Ecto neural progenitor cell (in vitro differentiated cells): ENCODE results near the gene C11orf86.
A peak's percentile ranks its signal among the peaks of the same experiment; 100 is the strongest.
"Not testable (repeated sequence)": the region's sequence is repeated elsewhere in the genome, so short reads cannot be mapped to it uniquely, and the experiment has no call there.

Source experiments
- DNase-seq: peaks from one replicate; pipeline ENCODE4 v3.0.0-alpha.2; 2018; ENCODE audit warnings: low spot score

C11orf86 gene

DNA sequence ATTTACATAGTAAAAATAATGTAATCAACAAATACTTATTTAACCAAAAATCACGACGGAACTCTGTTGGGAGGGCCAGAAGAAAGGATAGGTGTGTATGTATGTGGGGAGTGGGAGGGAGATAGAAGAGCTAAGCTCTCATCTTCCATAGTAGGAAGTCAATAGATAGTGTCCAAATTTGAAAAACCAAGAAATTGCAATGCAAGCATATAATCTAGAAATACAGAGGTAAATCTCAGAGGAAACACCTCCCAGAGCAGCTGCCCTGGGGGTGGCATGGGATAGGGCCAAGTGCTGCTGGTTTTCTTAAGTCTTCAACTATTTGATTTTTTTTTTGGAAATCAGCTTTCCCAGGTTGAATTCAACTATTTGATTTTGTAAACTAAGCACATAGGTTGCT lies 16.9 kb downstream of the C11orf86 start:
- no peak for DNase-seq

DNA sequence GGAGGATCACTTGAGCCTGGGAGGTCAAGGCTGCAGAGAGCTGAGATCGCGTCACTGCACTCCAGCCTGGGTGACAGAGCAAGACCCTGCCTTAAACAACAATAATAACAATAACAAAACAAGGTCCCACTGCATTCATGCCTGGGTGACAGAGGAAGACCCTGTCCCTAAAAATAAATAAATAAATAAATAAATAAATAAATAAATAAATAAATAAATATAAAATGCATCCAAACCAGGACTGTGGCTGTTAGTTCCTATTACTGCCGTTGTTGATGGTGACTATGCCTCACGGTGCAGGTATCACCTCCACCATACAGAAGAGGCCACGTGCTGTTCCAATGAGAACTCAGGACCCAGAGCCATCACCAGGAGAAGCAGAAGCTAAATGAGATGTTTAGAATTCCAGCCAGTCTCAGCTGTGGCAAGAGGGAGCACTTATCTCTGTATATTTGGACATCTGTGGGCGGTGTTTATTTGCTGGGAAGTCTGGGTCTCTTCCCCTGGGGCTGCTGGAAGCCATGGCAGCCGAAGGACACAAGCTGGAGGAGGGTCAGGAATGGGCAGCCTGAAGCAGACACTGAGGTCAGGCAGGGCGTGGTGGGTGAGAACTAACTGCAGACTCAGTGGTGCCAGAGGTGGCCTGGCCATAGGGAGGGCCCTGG lies 21.6 kb downstream of the C11orf86 start:
- DNase-seq, result no peak

DNA sequence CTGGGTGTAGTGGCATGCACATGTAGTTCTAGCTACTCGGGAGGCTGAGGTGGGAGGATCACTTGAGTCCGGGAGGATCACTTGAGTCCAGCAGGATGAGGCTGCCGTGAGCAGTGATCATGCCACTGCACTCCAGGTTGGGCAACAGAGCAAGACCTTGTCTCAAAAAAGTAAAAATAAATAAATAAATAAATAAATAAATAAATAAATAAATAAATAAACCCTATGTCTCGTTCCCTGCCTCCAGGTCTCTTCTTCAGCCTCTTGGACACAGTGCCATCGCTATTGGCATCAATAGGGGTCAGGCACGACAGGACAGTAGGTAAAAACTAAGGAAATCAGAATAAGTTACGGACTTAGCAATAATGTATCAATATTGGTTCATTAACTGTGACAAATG lies 24.5 kb downstream of the C11orf86 start:
- no peak for DNase-seq

DNA sequence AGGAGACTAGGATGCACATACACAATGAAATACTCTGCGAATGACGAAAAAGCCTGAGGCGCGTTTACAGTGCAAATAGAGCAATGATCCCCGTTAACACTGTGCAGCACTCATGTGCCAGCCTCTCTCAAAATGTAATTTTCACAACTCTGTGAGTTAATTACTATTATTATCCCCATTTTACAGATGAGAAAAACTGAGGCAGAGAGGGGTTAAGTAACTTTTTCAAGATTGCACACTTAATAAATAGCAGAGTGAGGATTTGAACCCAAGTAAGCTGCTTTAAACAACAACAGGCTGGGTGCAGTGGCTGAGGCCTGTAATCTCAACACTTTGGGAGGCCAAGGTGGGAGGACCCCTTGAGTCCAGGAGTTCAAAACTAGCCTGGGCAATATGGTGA lies 26.2 kb downstream of the C11orf86 start:
- no peak for DNase-seq

DNA sequence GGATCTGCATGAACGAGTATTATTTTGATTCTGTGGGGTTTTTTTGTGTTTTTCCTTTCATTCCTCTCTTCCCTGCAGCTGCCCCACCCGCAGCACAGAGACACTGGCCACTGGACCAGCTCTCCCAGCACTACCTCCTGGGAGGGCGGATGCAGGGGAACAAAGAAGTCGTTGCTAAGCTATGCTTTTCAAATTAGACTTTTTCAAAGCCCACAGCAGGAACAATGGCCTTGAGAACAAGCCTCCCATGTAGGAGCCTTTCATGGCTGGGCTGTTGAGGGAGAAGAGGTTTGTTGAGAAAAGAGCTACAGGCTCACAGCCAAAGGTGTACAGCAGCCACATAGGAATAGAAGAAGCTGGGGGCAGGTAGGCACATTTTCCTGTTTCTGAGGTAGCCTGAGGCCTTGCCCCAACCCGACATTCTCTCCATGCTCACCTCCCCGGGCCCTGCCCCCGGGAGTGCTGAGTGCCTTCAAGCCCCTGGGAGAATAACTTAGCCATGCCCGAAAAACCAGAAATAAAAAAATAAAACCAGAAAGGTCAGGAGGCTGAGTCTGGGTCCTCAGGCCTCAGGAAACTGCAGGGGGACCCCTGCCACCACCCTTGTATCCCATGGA lies 27.3 kb downstream of the C11orf86 start:
- peak; percentile 55 for DNase-seq

DNA sequence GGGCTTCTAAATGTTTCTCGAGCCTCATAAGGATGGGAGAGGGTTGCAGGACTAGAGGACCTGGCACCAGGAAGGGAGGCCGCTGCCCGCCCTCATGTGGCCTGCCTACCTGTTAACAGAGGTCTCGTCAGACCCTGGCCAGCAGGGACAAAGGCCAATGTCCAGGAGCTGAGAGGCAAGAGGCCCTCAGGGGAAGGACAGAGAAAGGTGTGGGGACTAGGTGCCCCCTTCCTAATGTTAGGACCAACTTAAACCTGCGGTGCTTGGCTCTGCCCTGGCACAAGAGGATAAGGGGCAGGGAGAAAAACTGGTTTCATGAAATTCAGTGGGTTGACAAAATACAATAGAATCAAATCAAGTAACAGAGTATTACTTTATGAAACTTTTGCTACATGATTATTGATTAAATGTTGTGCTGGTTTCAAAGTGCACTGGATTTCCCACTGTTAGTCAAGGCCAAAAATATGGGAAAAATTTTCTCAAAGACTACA lies 27.9 kb downstream of the C11orf86 start:
- DNase-seq, result no peak

DNA sequence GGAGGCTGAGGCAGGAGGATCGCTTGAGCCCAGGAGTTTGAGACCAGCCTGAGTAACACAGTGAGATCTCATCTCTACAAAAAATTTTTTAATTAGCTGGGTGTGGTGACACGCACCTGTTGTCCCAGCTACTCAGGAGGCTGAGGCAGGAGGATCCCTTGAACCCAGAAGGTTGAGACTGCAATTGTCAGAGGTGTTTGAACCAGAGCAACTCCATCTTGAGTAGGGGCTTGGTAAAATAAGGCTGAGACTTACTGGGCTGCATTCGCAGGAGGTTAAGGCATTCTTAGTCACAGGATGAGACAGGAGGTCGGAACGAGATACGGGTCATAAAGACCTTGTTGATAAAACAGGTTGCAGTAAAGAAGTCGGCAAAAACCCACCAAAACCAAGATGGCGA lies 30.1 kb downstream of the C11orf86 start:
- not testable (repeated sequence) for DNase-seq

DNA sequence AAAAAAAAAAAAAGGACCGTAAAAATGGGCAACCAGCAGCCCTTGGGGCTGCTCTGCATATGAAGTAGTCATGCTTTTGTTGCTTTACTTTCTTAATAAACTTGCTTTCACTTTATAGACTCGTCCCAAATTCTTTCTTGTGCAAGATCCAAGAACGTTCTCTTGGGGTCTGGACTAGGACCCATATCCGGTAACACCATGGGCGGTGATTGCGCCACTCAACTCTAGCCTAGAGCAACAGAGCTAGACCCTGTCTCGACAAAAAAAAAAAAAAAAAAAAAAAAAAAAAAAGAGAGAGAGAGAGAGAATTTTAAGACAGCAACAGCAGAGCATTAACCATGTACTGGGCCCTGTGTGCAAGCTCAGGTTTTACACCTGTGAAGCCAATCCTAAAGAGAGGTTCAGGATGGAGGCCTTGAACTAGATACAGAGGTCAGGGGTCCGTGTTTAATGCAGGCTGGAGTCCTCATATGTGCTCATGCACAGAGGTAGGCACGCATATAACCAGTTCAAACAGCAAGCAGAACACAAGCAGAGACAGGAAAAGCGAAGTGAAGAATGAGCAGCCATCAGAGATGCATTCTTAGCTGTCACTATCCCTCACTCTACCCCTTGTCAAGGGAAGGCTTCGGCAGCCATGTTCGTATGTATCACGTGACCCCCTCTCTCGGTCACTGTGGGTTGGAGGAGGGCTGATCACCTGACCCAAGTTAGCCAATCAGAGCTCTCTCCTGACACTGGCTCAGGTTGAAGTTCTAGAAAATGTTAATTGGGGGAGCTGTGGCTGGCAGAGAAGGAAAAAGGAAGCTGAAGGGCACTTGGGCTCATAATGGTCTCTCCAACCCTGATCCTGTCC lies 31.2 kb downstream of the C11orf86 start:
- no peak for DNase-seq

DNA sequence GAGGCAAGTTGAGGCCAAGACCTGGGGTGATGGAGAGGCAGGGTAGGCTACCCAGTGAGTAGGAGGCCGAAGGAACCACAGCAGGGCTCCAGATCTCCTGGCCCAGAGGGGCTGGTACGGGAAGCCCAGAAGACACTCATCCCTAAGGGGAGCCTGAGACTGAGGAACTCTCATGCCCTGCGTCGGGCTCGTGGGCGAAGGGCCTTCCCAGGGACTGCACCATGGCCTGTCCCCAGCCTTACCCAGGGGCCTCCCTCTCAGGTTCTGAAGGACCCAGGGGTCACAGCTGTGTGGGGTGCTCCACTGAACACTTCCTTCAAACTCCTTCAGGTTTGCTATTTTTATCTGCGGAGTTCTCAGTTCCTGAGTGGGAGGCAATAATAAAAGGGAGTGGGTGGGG lies 32.0 kb downstream of the C11orf86 start:
- no peak for DNase-seq

DNA sequence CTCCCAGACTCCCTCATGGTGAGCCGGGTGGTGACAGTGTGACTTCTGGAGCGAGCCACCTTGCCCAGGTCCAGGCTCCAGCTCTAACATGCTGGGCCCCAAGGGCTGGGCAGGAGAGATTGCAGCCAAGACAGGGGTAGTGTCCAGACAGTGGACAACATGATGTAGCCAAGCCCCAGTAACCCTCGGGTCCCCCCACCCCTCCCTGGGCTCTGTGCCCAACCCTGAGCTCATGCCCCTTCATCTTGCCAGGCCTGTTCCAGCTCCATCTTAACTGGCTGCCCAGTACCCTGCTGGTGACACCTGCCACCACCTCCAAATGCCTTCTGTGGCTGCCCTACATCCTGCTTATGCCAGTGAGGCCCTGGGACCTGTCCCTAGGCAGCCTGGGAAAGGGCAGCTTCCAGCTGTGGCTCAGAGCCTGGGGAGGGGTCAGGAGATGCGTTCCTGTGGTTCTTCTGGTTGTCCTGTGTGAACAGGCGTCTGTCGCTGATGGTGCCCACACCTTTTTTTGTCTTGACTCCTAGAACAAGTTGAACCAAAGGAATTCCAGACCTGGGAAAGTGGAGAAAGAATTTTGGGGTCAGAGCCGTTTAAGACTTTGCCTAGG lies 35.3 kb downstream of the C11orf86 start:
- no peak for DNase-seq

DNA sequence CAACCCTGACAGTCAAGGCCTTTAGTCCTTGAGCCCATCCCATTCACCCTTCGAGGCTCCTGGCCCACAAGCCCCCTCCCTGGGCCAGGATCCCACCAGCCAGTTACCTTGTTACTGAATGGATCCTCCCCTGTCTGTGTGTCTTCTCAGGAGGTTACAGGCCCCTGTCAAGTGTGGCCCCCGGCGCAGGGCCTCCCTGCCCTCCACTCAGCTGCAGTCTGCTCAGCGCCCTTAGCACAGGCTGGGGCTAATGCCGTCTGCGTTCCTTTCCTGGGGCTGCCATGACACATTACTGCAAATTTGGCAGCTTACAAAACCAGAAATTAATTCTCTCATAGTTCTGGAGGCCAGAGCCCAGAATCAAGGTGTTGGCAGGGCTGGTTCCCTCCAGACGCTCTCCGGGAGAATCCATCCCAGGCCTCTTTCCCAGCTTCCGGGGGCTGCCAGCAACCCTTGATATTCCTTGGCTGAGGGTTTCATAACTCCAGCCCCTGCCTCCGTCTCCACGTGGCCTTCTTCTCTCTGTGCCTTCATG lies 38.5 kb downstream of the C11orf86 start:
- no peak for DNase-seq

DNA sequence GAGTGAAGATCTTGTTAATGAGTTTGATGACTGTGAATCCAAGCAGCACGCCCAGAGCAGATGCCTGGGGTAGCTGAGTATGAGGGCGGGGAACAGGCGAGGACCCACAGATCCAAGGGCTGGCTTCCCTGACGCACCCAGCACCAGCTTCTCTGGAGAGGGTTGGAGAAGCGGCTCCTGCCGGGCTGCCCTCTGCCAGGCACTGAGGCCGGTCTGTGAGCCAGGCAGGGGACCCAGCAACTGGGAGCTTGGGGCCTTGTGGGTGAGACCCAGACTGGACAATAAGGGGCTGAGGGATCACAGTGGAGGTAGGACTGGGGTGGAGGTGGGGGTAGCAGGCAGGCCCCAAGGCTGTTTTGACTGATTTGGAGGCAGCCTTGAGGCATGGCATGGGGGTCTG lies 39.2 kb downstream of the C11orf86 start:
- DNase-seq, result no peak

DNA sequence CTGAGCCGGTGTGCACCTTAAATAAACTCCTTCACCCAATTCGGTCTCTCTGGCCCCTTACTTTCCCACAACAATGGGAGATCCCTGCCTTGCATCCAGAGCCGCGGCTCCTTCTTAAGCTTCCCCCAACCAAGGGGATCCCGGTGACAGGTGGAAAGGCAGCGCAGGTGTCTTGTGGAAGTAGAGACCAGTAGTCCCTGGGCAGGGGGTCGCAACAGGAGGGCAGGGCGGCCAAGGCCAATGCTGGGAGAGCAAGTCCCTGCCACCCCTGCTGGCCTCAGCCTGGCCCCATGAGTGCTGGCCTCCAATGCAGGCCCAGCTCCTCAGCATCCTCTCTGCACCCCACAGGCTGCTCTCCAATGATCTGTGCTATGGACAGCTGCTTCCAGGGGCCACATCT lies 39.9 kb downstream of the C11orf86 start:
- no peak for DNase-seq

DNA sequence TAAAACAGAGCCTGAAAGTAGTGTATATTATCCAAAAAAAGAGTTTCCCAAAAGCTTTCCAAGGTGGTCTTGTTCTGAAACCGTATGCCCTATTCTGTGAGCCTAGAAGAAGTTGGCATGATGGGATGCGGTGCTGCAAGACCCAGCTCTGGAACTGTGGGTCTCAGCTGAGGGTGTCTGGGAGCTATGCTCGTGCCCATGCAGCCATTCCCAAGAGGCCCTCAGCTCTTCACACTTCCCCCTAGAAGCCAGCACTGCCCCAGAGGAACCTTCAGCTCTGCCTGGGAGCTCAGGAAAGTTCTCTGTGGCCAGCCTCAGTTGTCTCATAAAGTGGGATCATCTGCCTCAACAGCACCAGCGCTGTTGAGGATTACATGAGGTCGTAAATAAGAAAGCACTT lies 41.4 kb downstream of the C11orf86 start:
- no peak for DNase-seq

DNA sequence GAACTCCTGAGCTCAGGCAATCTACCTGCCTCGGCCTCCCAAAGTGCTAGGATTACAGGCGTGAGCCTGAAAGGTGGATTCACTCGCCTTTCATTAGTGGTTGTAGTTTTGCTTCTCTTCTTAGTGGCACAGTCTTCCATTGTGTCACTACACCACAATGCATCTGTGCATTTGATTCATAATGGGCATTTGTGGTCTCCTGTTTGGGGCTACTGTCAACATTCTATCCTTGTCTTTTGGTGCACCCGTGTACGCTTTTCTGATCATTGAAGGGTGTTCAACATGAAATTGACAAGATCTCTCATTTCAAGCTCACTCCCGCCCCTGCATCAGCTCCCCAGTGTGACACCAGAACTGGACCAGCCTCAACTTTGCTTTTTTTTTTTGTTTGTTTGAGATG lies 45.8 kb downstream of the C11orf86 start:
- DNase-seq, result no peak

DNA sequence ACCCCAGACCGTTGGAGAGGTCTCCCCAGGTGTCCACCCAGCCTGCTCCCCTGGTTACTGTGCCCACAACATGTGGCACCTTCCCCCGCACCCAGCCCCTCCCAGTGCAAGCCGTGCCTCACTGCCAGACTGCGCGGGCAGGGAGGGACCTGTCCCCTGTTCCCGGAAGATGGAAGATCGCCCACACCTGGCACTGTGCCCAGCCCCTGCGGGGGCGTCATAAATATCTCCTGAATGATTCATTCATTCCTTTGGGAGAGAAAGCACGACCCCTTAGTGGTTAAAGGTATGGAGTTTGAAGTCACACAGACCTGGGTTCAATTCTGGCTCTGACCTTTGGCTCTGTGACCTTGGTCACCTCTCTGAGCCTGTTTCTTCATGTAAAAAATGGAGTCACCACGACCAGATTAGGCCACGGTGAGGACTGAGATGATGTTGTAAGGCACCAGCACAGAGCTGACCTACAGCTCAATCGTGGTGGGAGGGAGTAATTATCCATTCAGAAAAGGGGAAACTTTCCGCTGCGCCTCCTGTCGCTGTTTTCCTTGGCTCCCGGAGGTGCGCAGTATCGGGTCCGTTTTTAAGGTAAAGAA lies 47.3 kb downstream of the C11orf86 start:
- no peak for DNase-seq

DNA sequence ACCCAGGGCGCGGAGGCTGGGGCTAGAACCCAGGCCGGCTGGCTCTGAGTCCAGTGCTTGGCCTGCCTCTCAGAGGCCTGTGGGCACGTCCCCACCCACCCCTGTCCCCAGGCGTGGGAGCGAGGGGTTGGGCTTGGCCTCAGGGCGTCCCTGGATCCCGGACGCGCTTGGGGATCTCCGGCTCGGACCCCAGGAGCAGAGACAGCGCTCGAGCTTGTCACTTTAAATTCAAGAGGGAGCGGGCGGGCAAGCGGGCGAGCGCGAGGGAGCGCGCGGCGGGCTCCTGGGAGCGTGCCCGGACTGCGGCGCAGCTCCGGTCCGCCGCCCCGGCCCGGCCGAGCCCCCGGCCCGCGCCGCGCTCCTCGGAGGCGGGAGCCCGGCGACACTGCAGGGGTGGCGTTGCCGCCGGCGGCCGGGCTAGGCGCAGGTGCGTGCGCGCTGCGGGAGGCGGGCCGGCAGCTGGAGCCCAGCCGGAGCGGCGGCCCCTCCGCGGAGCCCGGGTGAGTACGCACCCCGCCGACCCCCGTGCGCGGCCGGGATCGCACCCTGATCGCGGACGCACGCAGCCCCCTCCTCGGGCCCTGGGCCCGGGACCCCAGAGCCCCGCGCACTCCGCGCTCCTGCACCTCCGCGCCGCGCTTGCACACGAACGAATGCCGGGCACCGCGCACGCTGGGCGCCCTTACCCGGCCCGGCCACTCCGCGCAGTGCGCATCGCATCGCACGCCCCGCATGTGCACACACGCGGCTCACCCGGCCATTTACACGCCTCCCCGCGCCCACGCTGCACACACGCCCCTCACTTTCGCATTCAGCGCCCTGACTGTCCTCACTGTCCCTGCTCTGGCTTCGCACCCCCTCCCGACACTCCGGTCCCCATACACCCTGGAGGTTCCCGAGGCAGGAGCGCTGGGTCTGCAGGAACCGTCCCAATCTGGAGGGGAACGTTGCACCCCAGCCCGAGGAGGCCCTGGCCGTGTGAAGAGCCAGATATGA lies 48.2 kb downstream of the C11orf86 start, which contains the start of gene SYT12:
TSS of gene SYT12 (plus strand) at position 174 of the 996 bp plus-strand sequence. CDS start 7,011 bp downstream, outside the sequence.
- DNase-seq, result peak; percentile 62

DNA sequence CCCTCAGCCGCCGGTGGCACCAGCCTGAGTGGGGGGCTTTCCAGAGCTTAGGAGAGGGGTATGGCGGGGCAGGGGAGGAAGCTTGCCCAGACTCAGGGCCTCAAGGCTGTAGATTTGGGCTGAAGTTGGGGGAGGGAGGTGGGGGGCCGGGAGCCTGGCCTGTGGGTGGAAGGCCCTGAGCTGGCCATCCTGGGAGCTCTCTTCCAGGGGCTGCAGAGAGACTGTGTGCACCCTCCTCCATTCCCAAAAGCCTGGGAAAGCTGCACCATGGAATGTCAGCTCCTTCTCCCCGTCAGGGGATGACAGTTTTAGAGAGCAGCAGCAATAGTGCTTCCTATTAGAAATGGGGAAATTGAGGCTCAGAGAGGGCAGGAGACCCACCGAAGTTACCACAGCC lies 48.9 kb downstream of the C11orf86 start:
- no peak for DNase-seq

DNA sequence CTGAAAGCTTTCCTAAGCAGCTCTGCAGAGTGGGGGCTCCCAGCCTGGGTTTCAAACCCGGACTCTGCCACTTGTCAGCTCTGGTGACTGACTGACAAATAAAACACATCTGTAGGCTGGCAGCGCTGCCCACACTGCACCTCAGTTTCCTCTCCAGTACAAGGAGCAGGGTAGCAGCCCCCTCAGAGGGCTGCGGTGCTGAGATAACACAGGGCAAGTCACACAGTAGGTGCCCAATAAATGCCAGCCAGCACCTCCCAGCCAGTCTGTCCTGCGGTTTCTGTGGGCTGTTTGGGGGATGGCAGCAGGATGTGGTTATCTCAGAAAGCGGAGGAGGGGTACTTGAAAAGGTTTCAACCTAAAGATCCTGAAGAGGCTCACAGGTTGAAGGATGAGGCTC lies 49.3 kb downstream of the C11orf86 start:
- DNase-seq, result no peak

DNA sequence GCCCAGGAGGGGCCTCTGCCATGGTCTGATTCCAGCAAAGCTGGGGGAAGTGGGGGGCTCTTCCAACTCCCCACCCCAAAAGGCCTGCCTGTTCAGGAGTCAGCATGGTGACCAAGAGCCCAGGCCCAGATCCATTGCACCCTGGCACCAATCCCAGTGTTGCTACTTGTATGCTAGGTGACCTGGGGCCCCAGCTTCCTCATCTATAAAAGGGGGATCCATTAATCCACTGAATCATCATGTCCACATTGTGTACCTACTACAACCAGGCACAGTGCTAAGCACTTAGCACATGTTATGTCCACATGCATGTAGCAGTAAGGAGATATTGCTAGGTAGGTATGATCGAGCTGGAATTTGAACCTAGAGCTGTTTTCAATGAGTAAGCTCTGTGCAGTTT lies 49.9 kb downstream of the C11orf86 start:
- DNase-seq, result no peak

DNA sequence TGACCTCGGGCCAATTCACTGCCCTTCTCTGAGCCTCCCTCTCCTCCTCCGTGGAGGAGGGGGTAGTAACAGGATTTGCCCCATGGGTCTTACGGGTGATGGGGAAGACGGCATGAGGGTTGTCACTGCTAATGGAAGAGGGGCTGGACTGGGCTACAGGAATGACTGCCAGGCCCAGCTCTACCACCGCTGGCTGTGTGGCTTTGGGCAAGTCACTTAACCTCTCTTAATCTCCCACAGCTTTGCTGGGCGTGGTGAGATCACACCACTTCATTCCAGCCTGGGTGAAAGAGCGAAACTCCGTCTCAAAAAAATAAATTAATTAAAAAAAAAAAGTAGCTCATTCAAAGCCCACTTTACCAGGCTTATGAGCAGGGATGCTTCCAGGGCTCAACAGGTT lies 50.6 kb downstream of the C11orf86 start:
- no peak for DNase-seq
